ENCODE results near the gene RBMS3.

RBMS3 gene

GRCh38 chr3:29536016-29536758, 255.3 kb downstream of the RBMS3 start:
- ATAC-seq: no peak

DNA sequence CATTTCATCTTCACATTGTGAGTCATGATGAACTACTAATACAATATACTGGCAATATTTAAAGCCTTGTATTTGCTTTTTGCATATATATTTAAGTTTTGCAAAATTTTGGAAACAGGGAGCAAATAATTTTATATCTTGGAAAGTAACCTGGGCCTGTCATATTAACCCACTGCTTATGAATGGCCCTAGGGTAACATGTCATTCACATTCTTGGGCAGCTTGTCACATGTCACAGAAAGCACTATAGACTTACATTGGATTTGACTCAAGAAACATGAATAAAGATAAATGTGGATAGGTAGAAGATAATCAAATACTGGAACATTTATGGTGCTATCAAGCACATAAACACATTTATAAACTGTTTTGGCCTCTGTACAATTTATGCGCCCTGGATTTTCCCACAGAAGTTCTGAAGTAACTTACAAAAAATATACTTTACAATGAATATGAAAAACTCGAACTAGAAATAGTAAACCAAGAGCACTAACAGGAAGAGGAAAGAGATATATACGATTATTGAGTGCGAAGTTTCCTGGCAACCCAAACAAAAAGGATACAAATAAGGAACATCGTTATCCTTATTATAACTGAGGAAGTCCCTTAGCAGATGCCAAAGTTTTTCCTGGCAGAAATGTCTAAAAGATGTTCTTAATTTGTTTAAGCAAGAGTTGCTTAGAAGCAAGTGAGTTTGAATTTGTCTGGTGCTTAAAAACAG, 257.2 kb downstream of the RBMS3 start:
- no peak for ATAC-seq

- ATAC-seq: no peak
Observed at GRCh38 chr3:29538610-29538958, 257.7 kb downstream of the RBMS3 start.

GRCh38 chr3:29540544-29540943, 259.7 kb downstream of the RBMS3 start:
- no peak for ATAC-seq

GRCh38 chr3:29544701-29545363, 264.0 kb downstream of the RBMS3 start:
- ATAC-seq: no peak

GRCh38 chr3:29545615-29546014, 264.7 kb downstream of the RBMS3 start:
- no peak for ATAC-seq

DNA sequence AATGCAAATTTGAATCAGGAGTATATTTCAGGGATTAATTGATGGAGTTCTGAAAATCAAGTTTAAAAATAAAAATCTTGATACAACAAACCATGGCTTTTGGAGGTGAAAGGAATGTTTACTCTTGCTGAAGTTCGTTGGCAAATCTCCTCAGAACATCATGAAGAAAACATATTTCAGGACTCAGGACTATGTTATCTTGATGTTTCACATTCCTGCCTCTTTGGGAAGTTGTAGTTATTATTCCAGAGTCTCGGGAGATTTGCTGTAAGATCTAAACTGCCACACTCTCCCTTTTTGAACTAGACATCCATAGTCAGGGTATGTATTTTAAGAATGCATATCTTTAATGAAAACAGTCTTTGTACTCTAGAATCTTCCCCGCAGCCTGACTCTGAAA, 271.2 kb downstream of the RBMS3 start:
- ATAC-seq: no peak

- peak; percentile 70 to 75 for ATAC-seq
Observed at GRCh38 chr3:29554566-29554965, 273.7 kb downstream of the RBMS3 start.

DNA sequence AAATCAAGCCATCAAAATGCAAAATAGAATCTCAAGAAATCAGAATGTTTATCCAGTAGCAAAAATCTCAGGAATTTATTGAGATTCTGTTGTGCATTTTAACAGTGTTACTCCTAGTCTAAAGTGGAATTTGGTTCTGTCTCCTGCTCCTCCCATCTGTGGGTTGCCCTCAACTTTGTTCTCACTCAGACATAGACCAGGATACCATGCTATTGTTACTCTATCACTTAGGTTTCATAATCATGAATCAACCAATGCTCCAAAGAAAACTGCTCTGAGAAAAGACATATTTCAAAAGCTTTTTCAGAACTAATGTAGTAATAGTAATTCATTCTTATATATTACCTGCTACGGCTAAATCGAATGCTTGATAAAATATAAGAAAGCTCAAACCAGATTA, 274.7 kb downstream of the RBMS3 start:
- no peak for ATAC-seq

- ATAC-seq: no peak
Observed at GRCh38 chr3:29557186-29557585, 276.3 kb downstream of the RBMS3 start.

- ATAC-seq: no peak
Observed at GRCh38 chr3:29557825-29558224, 277.0 kb downstream of the RBMS3 start.

- ATAC-seq: no peak
Observed at GRCh38 chr3:29559741-29560465, 279.0 kb downstream of the RBMS3 start.

- ATAC-seq: no peak
Observed at GRCh38 chr3:29561651-29562149, 280.8 kb downstream of the RBMS3 start.

- no peak for ATAC-seq
Observed at GRCh38 chr3:29565236-29565635, 284.4 kb downstream of the RBMS3 start.

- ATAC-seq: no peak
Observed at GRCh38 chr3:29567501-29567900, 286.6 kb downstream of the RBMS3 start.

- no peak for ATAC-seq
Observed at GRCh38 chr3:29568355-29568754, 287.5 kb downstream of the RBMS3 start.

DNA sequence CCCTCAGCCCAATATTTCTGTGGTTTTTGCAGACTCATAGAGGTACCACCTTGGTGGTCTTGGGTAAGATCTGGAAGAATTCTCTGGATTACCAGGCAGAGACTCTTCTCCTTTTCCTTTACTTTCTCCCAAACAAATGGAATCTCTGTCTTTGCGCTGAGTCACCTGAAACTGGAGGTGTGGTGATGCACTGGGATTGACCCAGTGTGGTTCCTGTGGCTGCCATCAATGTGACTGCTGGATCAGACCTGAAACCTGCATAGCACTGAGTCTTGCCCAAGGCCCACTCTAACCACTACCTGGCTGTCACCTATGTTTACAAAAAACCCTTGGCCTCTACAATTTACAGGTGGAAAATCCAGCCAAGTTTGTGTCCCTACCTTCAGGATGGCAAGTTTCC, 295.3 kb downstream of the RBMS3 start:
- no peak for ATAC-seq

DNA sequence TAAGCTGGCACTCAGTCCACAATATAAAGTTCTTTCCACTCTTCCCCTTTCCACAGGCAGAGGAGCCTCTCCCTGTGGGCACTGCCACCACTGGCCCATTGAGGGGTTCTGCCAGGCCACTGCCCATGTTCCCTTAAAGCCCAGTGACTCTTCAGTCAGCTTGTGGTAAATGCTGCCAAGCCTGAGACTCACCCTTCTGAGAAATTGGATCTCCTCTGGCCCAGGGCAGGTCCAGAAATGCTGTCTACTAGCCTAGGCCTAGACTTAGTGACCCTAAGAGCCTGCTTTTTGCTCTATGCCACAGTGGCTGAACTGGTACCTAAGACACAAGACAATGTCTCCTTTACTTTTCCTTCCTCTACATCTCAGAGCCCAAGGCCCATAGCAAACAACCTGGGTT, 295.8 kb downstream of the RBMS3 start:
- no peak for ATAC-seq

- no peak for ATAC-seq
Observed at GRCh38 chr3:29577250-29577649, 296.4 kb downstream of the RBMS3 start.

DNA sequence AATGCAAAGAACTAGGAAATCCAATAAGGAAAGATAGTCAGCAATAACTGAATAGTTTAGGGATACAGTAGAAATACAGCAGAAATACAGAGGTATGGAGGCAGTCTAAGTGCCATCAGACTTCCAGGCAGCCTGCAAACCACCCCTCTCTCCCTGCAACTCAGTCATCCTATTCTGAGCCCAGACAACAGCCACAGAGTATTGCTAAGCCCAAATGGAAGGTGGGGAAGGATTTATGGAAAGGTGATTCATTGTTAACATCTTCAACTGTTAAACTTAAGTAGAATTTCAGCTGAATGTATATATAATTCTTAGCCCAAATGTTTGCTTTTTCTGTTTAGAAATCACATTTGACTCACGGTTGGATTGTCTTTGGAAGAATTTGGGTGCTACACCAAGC, 300.4 kb downstream of the RBMS3 start:
- ATAC-seq: no peak

GRCh38 chr3:29582273-29582672, 301.4 kb downstream of the RBMS3 start:
- ATAC-seq: no peak

- no peak for ATAC-seq
Observed at GRCh38 chr3:29583861-29584260, 303.0 kb downstream of the RBMS3 start.

- ATAC-seq: peak in 1 of 2 donors; percentile 13
Observed at GRCh38 chr3:29585368-29585767, 304.5 kb downstream of the RBMS3 start.

All from activated CD4-positive, CD25-positive, alpha-beta regulatory T cell treated with anti-CD3 and anti-CD28 coated beads, Interleukin-2, amount 50 U/mL, for 24 hours (primary cell).